Measurements from ENCODE around the gene RSPO1. TPM values are rescaled to one million over a fixed set of nuclear protein-coding genes. Genes with fewer than 3 reads are reported as not detected.
A peak's percentile ranks its signal among the peaks of the same experiment; 100 is the strongest.

Gene RSPO1
- total and polyA plus RNA-seq, 7 experiments from 2014 or later: not detected

DNA sequence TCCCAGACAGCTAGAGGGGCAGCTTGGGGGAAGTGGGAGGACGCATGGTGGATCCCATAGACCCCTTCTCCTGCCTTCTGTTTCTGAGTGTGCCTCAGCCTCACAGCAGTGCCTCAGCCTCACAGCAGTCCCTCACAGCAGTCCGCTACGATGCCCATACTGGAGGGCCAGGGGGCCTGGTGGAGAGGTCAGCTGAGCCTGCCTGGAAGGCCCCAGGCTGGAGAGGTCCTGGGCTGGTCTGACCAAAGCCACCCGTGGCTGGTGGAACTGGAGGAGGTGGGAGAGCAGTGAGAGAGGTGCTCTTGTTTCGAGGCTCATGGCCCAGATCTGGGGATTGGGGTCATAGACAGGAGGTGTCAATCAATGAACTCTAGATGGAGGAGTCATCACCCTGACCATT, 16.0 kb upstream of the RSPO1 start:
- Mint-ChIP-seq H3K4me1 (peaks cover 0 to 1% (median 0%) of the 10 kb centered on the region in 7 donors), H3K27ac (no peak overlapping the region), H3K4me3 (no peak overlapping the region), H3K36me3 (no peaks in the 10 kb centered on the region), H3K9me3 (no peaks in the 10 kb centered on the region), H3K27me3 (peaks cover 0 to 16% (median 5%) of the 10 kb centered on the region in 5 donors)
- H3K4me3 ChIP-seq (ENCODE audit: low read length): no peak overlapping the region
- no peak overlapping the region for H3K27ac ChIP-seq (ENCODE audit: low read depth, low read length)
- no peak for DNase-seq
- POLR2A ChIA-PET: no interaction called here
- H3K4me1 ChIP-seq (ENCODE audit: control insufficient read depth in 2 of 2, insufficient read depth in 2 of 2, low read length in 2 of 2): no peaks in the 10 kb centered on the region
- no peaks in the 10 kb centered on the region for H3K36me3 ChIP-seq (ENCODE audit: control insufficient read depth in 2 of 3, insufficient read depth in 3 of 3, low read length in 3 of 3)
- H3K9me3 ChIP-seq (ENCODE audit: control insufficient read depth in 2 of 3, low read length in 3 of 3): no peaks in the 10 kb centered on the region
- no peak for ATAC-seq
- intact Hi-C loops (cut with micrococcal nuclease): no loop called here
- no peaks in the 10 kb centered on the region for H3K27me3 ChIP-seq (ENCODE audit: control insufficient read depth in 2 of 2, insufficient read depth in 2 of 2, low read length in 2 of 2)
- CTCF ChIA-PET: no interaction called here

DNA sequence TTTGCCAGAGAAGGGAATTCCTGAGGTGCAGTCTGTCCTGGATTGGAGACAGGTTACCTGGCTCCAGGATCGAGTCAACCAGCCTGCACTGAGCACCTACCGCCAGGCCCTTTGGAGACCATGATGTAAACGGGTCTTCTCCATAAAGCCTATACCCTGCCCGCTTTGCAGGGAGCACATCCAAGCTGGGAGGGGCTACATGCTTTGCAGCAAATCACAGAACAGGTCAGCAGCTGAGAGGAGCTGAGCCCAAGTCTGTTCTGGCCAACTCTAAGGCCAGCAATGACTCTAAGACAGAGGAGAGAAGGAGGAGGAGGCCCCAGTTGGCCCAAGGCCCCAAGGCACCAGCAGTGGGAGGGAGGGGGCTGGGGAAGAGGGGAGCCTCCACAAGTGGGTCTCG, 15.5 kb upstream of the RSPO1 start:
- no peaks in the 10 kb centered on the region for H3K4me1 ChIP-seq (ENCODE audit: control insufficient read depth in 2 of 2, insufficient read depth in 2 of 2, low read length in 2 of 2)
- H3K9me3 Mint-ChIP-seq: no peaks in the 10 kb centered on the region
- H3K27ac ChIP-seq (ENCODE audit: low read depth, low read length): no peak overlapping the region
- H3K27me3 ChIP-seq (ENCODE audit: control insufficient read depth in 2 of 2, insufficient read depth in 2 of 2, low read length in 2 of 2): no peaks in the 10 kb centered on the region
- peaks cover 0 to 1% (median 0%) of the 10 kb centered on the region in 7 donors for H3K4me1 Mint-ChIP-seq
- no peaks in the 10 kb centered on the region for H3K9me3 ChIP-seq (ENCODE audit: control insufficient read depth in 2 of 3, low read length in 3 of 3)
- peaks cover 0 to 16% (median 5%) of the 10 kb centered on the region in 5 donors for H3K27me3 Mint-ChIP-seq
- POLR2A ChIA-PET: no interaction called here
- no peaks in the 10 kb centered on the region for H3K36me3 ChIP-seq (ENCODE audit: control insufficient read depth in 2 of 3, insufficient read depth in 3 of 3, low read length in 3 of 3)
- no peak overlapping the region for H3K4me3 ChIP-seq (ENCODE audit: low read length)
- no peak overlapping the region for H3K4me3 Mint-ChIP-seq
- no peaks in the 10 kb centered on the region for H3K36me3 Mint-ChIP-seq
- intact Hi-C loops (cut with micrococcal nuclease): no loop called here
- CTCF ChIA-PET: no interaction called here
- no peak overlapping the region for H3K27ac Mint-ChIP-seq
- ATAC-seq (no peak), DNase-seq (no peak)

DNA sequence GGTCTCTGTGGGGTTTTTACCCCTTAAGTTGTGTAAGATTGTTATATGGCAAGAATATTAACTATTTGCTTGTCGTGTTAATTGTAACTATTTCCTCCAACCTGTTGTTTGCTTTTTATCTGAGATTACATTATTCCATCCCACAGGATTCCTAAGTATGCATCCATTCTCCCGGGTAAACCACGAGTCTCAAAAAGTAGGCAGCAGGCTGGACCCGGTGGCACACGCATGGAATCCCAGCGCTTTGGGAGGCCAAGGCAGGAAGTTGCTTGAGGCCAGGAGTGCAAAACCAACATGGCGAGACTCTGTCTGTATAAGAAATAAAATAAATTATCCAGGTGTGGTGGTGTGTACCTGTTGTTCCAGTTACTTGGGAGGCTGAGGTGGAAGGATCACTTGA, 12.6 kb upstream of the RSPO1 start:
- Histone ChIP-seq H3K4me1 (ENCODE audit: control insufficient read depth in 2 of 2, insufficient read depth in 2 of 2, low read length in 2 of 2) (no peaks in the 10 kb centered on the region), H3K27ac (ENCODE audit: low read depth, low read length) (no peak overlapping the region), H3K9me3 (ENCODE audit: control insufficient read depth in 2 of 3, low read length in 3 of 3) (peaks cover 0 to 4% (median 0%) of the 10 kb centered on the region in 3 experiments), H3K4me3 (ENCODE audit: low read length) (no peak overlapping the region), H3K27me3 (ENCODE audit: control insufficient read depth in 2 of 2, insufficient read depth in 2 of 2, low read length in 2 of 2) (no peaks in the 10 kb centered on the region), H3K36me3 (ENCODE audit: control insufficient read depth in 2 of 3, insufficient read depth in 3 of 3, low read length in 3 of 3) (no peaks in the 10 kb centered on the region)
- H3K9me3 Mint-ChIP-seq: peaks cover 0 to 8% (median 0%) of the 10 kb centered on the region in 11 donors
- no peak overlapping the region for H3K4me3 Mint-ChIP-seq
- DNase-seq (no peak), ATAC-seq (no peak)
- no peaks in the 10 kb centered on the region for H3K4me1 Mint-ChIP-seq
- no peak overlapping the region for H3K27ac Mint-ChIP-seq
- peaks cover 4 to 28% (median 17%) of the 10 kb centered on the region in 5 donors for H3K27me3 Mint-ChIP-seq
- CTCF ChIA-PET: no interaction called here
- POLR2A ChIA-PET: no interaction called here
- intact Hi-C loops (cut with micrococcal nuclease): no loop called here
- H3K36me3 Mint-ChIP-seq: no peaks in the 10 kb centered on the region

DNA sequence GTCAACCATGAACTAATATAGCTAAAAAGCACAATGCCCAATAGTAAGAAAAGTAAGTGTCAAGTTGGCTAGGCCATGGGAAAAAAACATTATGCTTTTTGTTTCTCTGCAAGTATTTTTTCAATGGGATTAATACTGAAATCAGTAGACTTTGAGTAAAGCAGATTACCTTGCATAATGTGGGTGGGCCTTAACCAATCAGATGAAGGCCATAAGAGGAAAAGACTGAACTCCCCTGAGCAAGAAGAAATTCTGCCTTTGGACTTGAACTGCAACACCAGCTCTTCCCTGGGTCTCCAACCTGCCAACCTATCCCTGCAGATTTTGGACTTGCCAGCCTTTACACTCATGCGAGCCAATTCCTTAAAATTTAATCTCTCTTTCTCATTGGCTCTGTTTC, 6.4 kb upstream of the RSPO1 start:
- ChIA-PET CTCF (no interaction called here), POLR2A (interaction anchor here (0.6 kb wide), 1 partner anchor 40 kb away, joined by 8 read pairs; no protein-coding TSS in a partner anchor)
- Mint-ChIP-seq H3K4me1 (no peaks in the 10 kb centered on the region), H3K4me3 (no peak overlapping the region), H3K27ac (no peak overlapping the region), H3K9me3 (peaks cover 0 to 8% (median 0%) of the 10 kb centered on the region in 11 donors), H3K27me3 (peaks cover 12 to 28% (median 23%) of the 10 kb centered on the region in 5 donors), H3K36me3 (no peaks in the 10 kb centered on the region)
- Histone ChIP-seq H3K4me3 (ENCODE audit: low read length) (no peak overlapping the region), H3K4me1 (ENCODE audit: control insufficient read depth in 2 of 2, insufficient read depth in 2 of 2, low read length in 2 of 2) (no peaks in the 10 kb centered on the region), H3K9me3 (ENCODE audit: control insufficient read depth in 2 of 3, low read length in 3 of 3) (peaks cover 0 to 16% (median 0%) of the 10 kb centered on the region in 3 experiments), H3K27me3 (ENCODE audit: control insufficient read depth in 2 of 2, insufficient read depth in 2 of 2, low read length in 2 of 2) (peaks cover 0 to 3% of the 10 kb centered on the region in 2 donors), H3K27ac (ENCODE audit: low read depth, low read length) (no peak overlapping the region), H3K36me3 (ENCODE audit: control insufficient read depth in 2 of 3, insufficient read depth in 3 of 3, low read length in 3 of 3) (no peaks in the 10 kb centered on the region)
- DNase-seq (no peak), ATAC-seq (no peak)
- intact Hi-C loops (cut with micrococcal nuclease): no loop called here

DNA sequence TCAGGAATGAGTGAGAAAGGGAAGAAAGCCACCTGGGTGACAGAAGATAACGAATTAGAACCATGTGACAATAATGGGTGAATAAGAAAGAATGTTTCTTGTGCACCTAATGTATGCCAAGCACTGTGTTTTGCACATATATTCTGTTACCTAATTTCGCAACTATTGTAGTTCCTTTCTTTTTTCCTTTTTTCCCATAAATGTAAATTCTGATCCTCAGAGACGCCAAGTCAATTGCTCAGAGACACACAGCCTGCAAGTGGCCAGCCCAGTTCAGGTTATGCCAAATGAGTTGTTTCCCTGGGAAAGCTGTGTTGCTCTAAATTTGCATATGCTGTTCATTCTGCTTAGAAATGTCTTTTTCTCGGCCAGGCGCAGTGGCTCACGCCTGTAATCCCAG, 1.7 kb upstream of the RSPO1 start:
- peaks cover 0 to 3% (median 0%) of the 10 kb centered on the region in 5 donors for H3K36me3 Mint-ChIP-seq
- peaks cover 7 to 12% of the 10 kb centered on the region in 2 donors for H3K27me3 ChIP-seq (ENCODE audit: control insufficient read depth in 2 of 2, insufficient read depth in 2 of 2, low read length in 2 of 2)
- no peaks in the 10 kb centered on the region for H3K4me1 ChIP-seq (ENCODE audit: control insufficient read depth in 2 of 2, insufficient read depth in 2 of 2, low read length in 2 of 2)
- no peak overlapping the region for H3K27ac ChIP-seq (ENCODE audit: low read depth, low read length)
- H3K27me3 Mint-ChIP-seq: peaks cover 41 to 51% (median 48%) of the 10 kb centered on the region in 5 donors
- H3K9me3 ChIP-seq (ENCODE audit: control insufficient read depth in 2 of 3, low read length in 3 of 3): peaks cover 0 to 4% (median 0%) of the 10 kb centered on the region in 3 experiments
- DNase-seq (no peak), ATAC-seq (no peak)
- H3K27ac Mint-ChIP-seq: no peak overlapping the region
- no peak overlapping the region for H3K4me3 ChIP-seq (ENCODE audit: low read length)
- ChIA-PET POLR2A (no interaction called here), CTCF (no interaction called here)
- H3K36me3 ChIP-seq (ENCODE audit: control insufficient read depth in 2 of 3, insufficient read depth in 3 of 3, low read length in 3 of 3): no peaks in the 10 kb centered on the region
- intact Hi-C loops (cut with micrococcal nuclease): no loop called here
- no peaks in the 10 kb centered on the region for H3K9me3 Mint-ChIP-seq
- peaks cover 0 to 22% (median 9%) of the 10 kb centered on the region in 7 donors for H3K4me1 Mint-ChIP-seq
- no peak overlapping the region for H3K4me3 Mint-ChIP-seq

DNA sequence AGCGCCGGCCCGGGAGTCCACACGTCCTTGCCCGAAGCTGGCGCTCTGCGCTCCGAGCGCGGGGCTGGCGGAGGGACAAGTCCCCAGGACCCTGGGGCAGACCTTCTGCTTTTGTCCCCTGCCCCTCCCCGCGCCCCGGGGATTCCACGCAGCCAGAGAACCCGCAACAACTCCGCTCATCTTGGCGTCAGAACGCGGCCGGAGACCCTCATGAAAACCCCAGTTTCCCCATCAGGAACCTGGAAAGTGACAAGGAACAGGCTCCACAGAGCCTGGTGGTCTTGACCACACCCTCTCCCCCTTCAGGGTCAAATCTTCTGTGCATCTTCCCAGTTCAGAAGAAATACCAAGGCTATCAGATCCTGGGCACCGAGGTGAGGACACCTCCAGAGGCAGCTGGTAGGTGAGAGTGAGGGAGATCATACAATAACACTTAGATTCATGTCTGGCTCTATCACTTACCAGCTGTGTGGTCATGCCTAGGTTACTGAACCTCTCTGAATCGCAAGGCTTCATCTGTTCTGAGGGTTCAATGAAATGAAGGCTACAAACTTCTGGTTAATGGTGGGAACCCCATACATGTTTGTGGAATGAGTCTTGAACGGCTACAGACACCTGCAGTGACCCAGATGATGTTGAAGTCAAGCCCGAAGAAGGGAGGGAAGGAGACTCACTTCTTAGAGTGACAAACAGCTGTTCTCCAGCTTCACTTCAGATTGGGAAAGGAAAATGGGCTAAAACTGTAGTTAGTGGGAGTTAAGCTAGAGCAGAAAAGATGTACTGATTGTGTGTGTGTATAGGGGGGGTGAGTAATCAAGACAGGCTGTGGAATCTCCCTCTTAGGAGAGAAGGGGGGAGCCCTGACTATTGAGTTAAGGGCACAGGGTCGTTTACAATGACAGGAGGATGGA, 555 bp upstream of the RSPO1 start:
- H3K36me3 Mint-ChIP-seq: peaks cover 0 to 3% (median 0%) of the 10 kb centered on the region in 5 donors
- peak overlapping the region in 7 of 10 donors; percentile 60 to 76 (median 62) for H3K4me3 Mint-ChIP-seq
- intact Hi-C loops (cut with micrococcal nuclease): no loop called here

DNA sequence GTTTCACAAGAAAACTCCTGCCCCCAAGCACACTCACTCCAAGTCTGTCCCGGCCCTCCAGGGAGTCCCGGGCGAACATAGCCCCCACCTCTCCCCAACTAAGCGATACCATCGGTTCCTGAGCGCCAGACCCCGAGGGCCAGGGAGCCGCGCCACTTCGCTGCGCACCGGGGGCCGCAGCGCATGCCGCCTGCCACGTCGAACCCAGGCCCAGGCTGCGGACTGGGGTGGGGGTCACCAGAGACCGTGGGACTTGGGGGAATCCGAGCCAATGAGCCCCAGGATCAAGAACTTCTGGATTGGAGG, 801 bp downstream of the RSPO1 start:
- Histone ChIP-seq H3K4me3 (ENCODE audit: low read length) (no peak overlapping the region), H3K9me3 (ENCODE audit: control insufficient read depth in 2 of 3, low read length in 3 of 3) (no peaks in the 10 kb centered on the region), H3K27me3 (ENCODE audit: control insufficient read depth in 2 of 2, insufficient read depth in 2 of 2, low read length in 2 of 2) (peaks cover 7 to 12% of the 10 kb centered on the region in 2 donors), H3K27ac (ENCODE audit: low read depth, low read length) (no peak overlapping the region), H3K36me3 (ENCODE audit: control insufficient read depth in 2 of 3, insufficient read depth in 3 of 3, low read length in 3 of 3) (no peaks in the 10 kb centered on the region), H3K4me1 (ENCODE audit: control insufficient read depth in 2 of 2, insufficient read depth in 2 of 2, low read length in 2 of 2) (no peaks in the 10 kb centered on the region)
- Mint-ChIP-seq H3K4me1 (peaks cover 0 to 22% (median 9%) of the 10 kb centered on the region in 7 donors), H3K27ac (peak overlapping the region in 1 of 9 donors; percentile 59), H3K4me3 (peak overlapping the region in 6 of 10 donors; percentile 25 to 68 (median 55)), H3K36me3 (peaks cover 0 to 3% (median 0%) of the 10 kb centered on the region in 5 donors), H3K27me3 (peaks cover 65 to 76% (median 71%) of the 10 kb centered on the region in 5 donors), H3K9me3 (no peaks in the 10 kb centered on the region)
- ChIA-PET CTCF (no interaction called here), POLR2A (no interaction called here)
- intact Hi-C loops (cut with micrococcal nuclease): no loop called here
- ATAC-seq (no peak), DNase-seq (no peak)

More for the DNA sequence above, 555 bp upstream of the RSPO1 start:
- Histone ChIP-seq H3K9me3 (ENCODE audit: control insufficient read depth in 2 of 3, low read length in 3 of 3) (no peaks in the 10 kb centered on the region), H3K27ac (ENCODE audit: low read depth, low read length) (no peak overlapping the region), H3K4me3 (ENCODE audit: low read length) (no peak overlapping the region), H3K36me3 (ENCODE audit: control insufficient read depth in 2 of 3, insufficient read depth in 3 of 3, low read length in 3 of 3) (no peaks in the 10 kb centered on the region), H3K27me3 (ENCODE audit: control insufficient read depth in 2 of 2, insufficient read depth in 2 of 2, low read length in 2 of 2) (peaks cover 7 to 12% of the 10 kb centered on the region in 2 donors), H3K4me1 (ENCODE audit: control insufficient read depth in 2 of 2, insufficient read depth in 2 of 2, low read length in 2 of 2) (no peaks in the 10 kb centered on the region)
- no peak for DNase-seq
- CTCF ChIA-PET: no interaction called here
- Mint-ChIP-seq H3K4me1 (peaks cover 0 to 22% (median 9%) of the 10 kb centered on the region in 7 donors), H3K27ac (no peak overlapping the region), H3K27me3 (peaks cover 53 to 63% (median 59%) of the 10 kb centered on the region in 5 donors), H3K9me3 (no peaks in the 10 kb centered on the region)
- no peak for ATAC-seq
- POLR2A ChIA-PET: no interaction called here

All from naive thymus-derived CD4-positive, alpha-beta T cell (primary cell).